Activated T-helper 1 cell treated with anti-CD3 and anti-CD28 coated beads, Interleukin-12 subunit alpha, Interleukin-12 subunit beta, Interleukin-2, Interleukin-4 antibody, amounts not matched to agents 30 ng/mL and 10 ng/mL and 1 ng/mL, durations not matched to agents 14 hours and 24 hours and 36 hours (primary cell): Measurements from ENCODE around the gene UBE4A. TPM values are rescaled to one million over a fixed set of nuclear protein-coding genes. Genes with fewer than 3 reads are reported as not detected.

Source experiments
- DNase-seq: peaks from one replicate; pipeline ENCODE4 v3.0.0; 2021; ENCODE audit warnings: low spot score
- H3K27ac Mint-ChIP-seq: one replicate; pipeline ENCODE4 v1.8.0; 2021; ENCODE audit warnings: mild to moderate bottlenecking, mixed read lengths
- H3K27me3 Mint-ChIP-seq: one replicate; pipeline ENCODE4 v1.8.0; 2022; ENCODE audit warnings: mild to moderate bottlenecking, moderate library complexity, mixed read lengths; ENCODE audit not compliant: insufficient read depth
- H3K36me3 Mint-ChIP-seq: one replicate; pipeline ENCODE4 v1.8.0; 2021; ENCODE audit warnings: low read depth, mixed read lengths
- H3K4me1 Mint-ChIP-seq: one replicate; pipeline ENCODE4 v1.8.0; 2021; ENCODE audit warnings: low read depth, mixed read lengths
- H3K4me3 Mint-ChIP-seq: one replicate; pipeline ENCODE4 v1.8.0; 2021; ENCODE audit warnings: mild to moderate bottlenecking, moderate library complexity, mixed read lengths
- H3K9me3 Mint-ChIP-seq: one replicate; pipeline ENCODE4 v1.8.0; 2021; ENCODE audit warnings: mixed read lengths
- intact Hi-C: fragments of 100-400 bp; cut with micrococcal nuclease; formaldehyde crosslinking; loops from one replicate; pipeline ENCODE4 v1.15.1; 2024
- total RNA-seq: library from RNA; stranded (reverse); gene quantifications from 2 replicates; pipeline ENCODE4 v1.2.3, GENCODE V29; 2022

UBE4A gene
- total RNA-seq, 1 donor from 2014 or later, result 44.1 TPM

- H3K4me1 Mint-ChIP-seq, result peaks cover 47% of the 10 kb centered on the region
- H3K36me3 Mint-ChIP-seq, result peaks cover 25% of the 10 kb centered on the region
- H3K9me3 Mint-ChIP-seq, result no peaks in the 10 kb centered on the region
- no peak overlapping the region for H3K27ac Mint-ChIP-seq
- DNase-seq, result no peak
- intact Hi-C loops, result no loop called here
- H3K27me3 Mint-ChIP-seq, result no peaks in the 10 kb centered on the region
- H3K4me3 Mint-ChIP-seq, result no peak overlapping the region
These were observed 37.9 kb upstream of the UBE4A start for GRCh38 chr11:118321386-118322082.

GRCh38 chr11:118322721-118323120, 36.7 kb upstream of the UBE4A start:
- Mint-ChIP-seq H3K27ac (no peak overlapping the region), H3K27me3 (no peaks in the 10 kb centered on the region), H3K36me3 (peaks cover 20% of the 10 kb centered on the region), H3K4me3 (no peak overlapping the region), H3K9me3 (no peaks in the 10 kb centered on the region), H3K4me1 (peaks cover 37% of the 10 kb centered on the region)
- DNase-seq, result no peak
- intact Hi-C loops, result no loop called here

- no peak overlapping the region for H3K27ac Mint-ChIP-seq
- H3K9me3 Mint-ChIP-seq, result no peaks in the 10 kb centered on the region
- H3K4me1 Mint-ChIP-seq, result peaks cover 13% of the 10 kb centered on the region
- no peak for DNase-seq
- intact Hi-C loops, result no loop called here
- H3K36me3 Mint-ChIP-seq, result peaks cover 14% of the 10 kb centered on the region
- H3K27me3 Mint-ChIP-seq, result peaks cover 3% of the 10 kb centered on the region
- H3K4me3 Mint-ChIP-seq, result no peak overlapping the region
These were observed 34.1 kb upstream of the UBE4A start for GRCh38 chr11:118325283-118325682.

- no peak overlapping the region for H3K27ac Mint-ChIP-seq
- no peaks in the 10 kb centered on the region for H3K4me1 Mint-ChIP-seq
- peaks cover 3% of the 10 kb centered on the region for H3K27me3 Mint-ChIP-seq
- no peak for DNase-seq
- peaks cover 9% of the 10 kb centered on the region for H3K36me3 Mint-ChIP-seq
- H3K4me3 Mint-ChIP-seq, result no peak overlapping the region
- intact Hi-C loops, result no loop called here
- no peaks in the 10 kb centered on the region for H3K9me3 Mint-ChIP-seq
These were observed 30.7 kb upstream of the UBE4A start for GRCh38 chr11:118328745-118329144.

- Mint-ChIP-seq H3K36me3 (peaks cover 22% of the 10 kb centered on the region), H3K27me3 (no peaks in the 10 kb centered on the region), H3K4me3 (peak overlapping the region; percentile 65), H3K9me3 (no peaks in the 10 kb centered on the region), H3K27ac (peak overlapping the region; percentile 66), H3K4me1 (peaks cover 40% of the 10 kb centered on the region)
- no peak for DNase-seq
- intact Hi-C loops, result no loop called here
These were observed 24.7 kb upstream of the UBE4A start for GRCh38 chr11:118334745-118335144.

GRCh38 chr11:118338637-118339061, 20.8 kb upstream of the UBE4A start:
- peak overlapping the region; percentile 99 for H3K27ac Mint-ChIP-seq
- H3K9me3 Mint-ChIP-seq, result no peaks in the 10 kb centered on the region
- peak; percentile 86 for DNase-seq
- intact Hi-C loops, result loop anchor here (1.0 kb wide), 2 partner anchors 86 to 97 kb away; partner anchors contain the start of gene MPZL3
- no peaks in the 10 kb centered on the region for H3K27me3 Mint-ChIP-seq
- peak overlapping the region; percentile 90 for H3K4me3 Mint-ChIP-seq
- H3K36me3 Mint-ChIP-seq, result peaks cover 42% of the 10 kb centered on the region
- H3K4me1 Mint-ChIP-seq, result peaks cover 68% of the 10 kb centered on the region

GRCh38 chr11:118339281-118339961, 20.0 kb upstream of the UBE4A start:
- Mint-ChIP-seq H3K9me3 (no peaks in the 10 kb centered on the region), H3K27ac (peak overlapping the region; percentile 99), H3K4me3 (peak overlapping the region; percentile 90), H3K27me3 (no peaks in the 10 kb centered on the region), H3K36me3 (peaks cover 42% of the 10 kb centered on the region), H3K4me1 (peaks cover 70% of the 10 kb centered on the region)
- DNase-seq, result no peak
- intact Hi-C loops, result no loop called here

- Mint-ChIP-seq H3K27me3 (no peaks in the 10 kb centered on the region), H3K4me3 (peak overlapping the region; percentile 90), H3K36me3 (peaks cover 44% of the 10 kb centered on the region), H3K4me1 (peaks cover 68% of the 10 kb centered on the region), H3K9me3 (no peaks in the 10 kb centered on the region), H3K27ac (peak overlapping the region; percentile 99)
- intact Hi-C loops, result loop anchor here (5.0 kb wide), 1 partner anchor 193 kb away; no protein-coding TSS in a partner anchor
- DNase-seq, result no peak
These were observed 19.0 kb upstream of the UBE4A start for GRCh38 chr11:118340449-118340848.

- no peaks in the 10 kb centered on the region for H3K9me3 Mint-ChIP-seq
- peaks cover 48% of the 10 kb centered on the region for H3K36me3 Mint-ChIP-seq
- intact Hi-C loops, result loop anchor here (5.0 kb wide), 1 partner anchor 194 kb away; no protein-coding TSS in a partner anchor
- DNase-seq, result no peak
- H3K4me3 Mint-ChIP-seq, result peak overlapping the region; percentile 90
- H3K4me1 Mint-ChIP-seq, result peaks cover 72% of the 10 kb centered on the region
- no peaks in the 10 kb centered on the region for H3K27me3 Mint-ChIP-seq
- peak overlapping the region; percentile 86 for H3K27ac Mint-ChIP-seq
These were observed 18.1 kb upstream of the UBE4A start for GRCh38 chr11:118341261-118341660.

- no peaks in the 10 kb centered on the region for H3K9me3 Mint-ChIP-seq
- no peak for DNase-seq
- no peaks in the 10 kb centered on the region for H3K27me3 Mint-ChIP-seq
- peak overlapping the region; percentile 90 for H3K4me3 Mint-ChIP-seq
- peak overlapping the region; percentile 86 for H3K27ac Mint-ChIP-seq
- intact Hi-C loops, result loop anchor here (1.0 to 5.0 kb wide), 4 partner anchors 11 to 195 kb away; partner anchors contain the start of gene KMT2A
- peaks cover 74% of the 10 kb centered on the region for H3K4me1 Mint-ChIP-seq
- peaks cover 46% of the 10 kb centered on the region for H3K36me3 Mint-ChIP-seq
These were observed 17.4 kb upstream of the UBE4A start for GRCh38 chr11:118341815-118342489.

GRCh38 chr11:118342503-118343161, 16.8 kb upstream of the UBE4A start, which contains the start of gene CD3D:
TSS of gene CD3D (minus strand) at chr11:118342705. CDS start at chr11:118342607, 98 bp downstream.
- intact Hi-C loops, result loop anchor here (1.0 to 5.0 kb wide), 4 partner anchors 11 to 195 kb away; partner anchors contain the start of gene KMT2A
- H3K4me1 Mint-ChIP-seq, result peaks cover 79% of the 10 kb centered on the region
- DNase-seq, result peak; percentile 63
- H3K27ac Mint-ChIP-seq, result peak within 1 kb of the TSS; percentile 86
- no peaks in the 10 kb centered on the region for H3K9me3 Mint-ChIP-seq
- peak within 1 kb of the TSS; percentile 90 for H3K4me3 Mint-ChIP-seq
- H3K27me3 Mint-ChIP-seq, result no peaks in the 10 kb centered on the region
- H3K36me3 Mint-ChIP-seq, result peaks cover 48% of the 10 kb centered on the region

- H3K9me3 Mint-ChIP-seq, result no peaks in the 10 kb centered on the region
- peaks cover 82% of the 10 kb centered on the region for H3K4me1 Mint-ChIP-seq
- no peaks in the 10 kb centered on the region for H3K27me3 Mint-ChIP-seq
These were observed 16.2 kb upstream of the UBE4A start for GRCh38 chr11:118343248-118343647.

More at GRCh38 chr11:118343248-118343647, 16.2 kb upstream of the UBE4A start:
- DNase-seq, result no peak
- H3K27ac Mint-ChIP-seq, result peak overlapping the region; percentile 86
- H3K4me3 Mint-ChIP-seq, result peak overlapping the region; percentile 90
- intact Hi-C loops, result loop anchor here (2.0 to 5.0 kb wide), 2 partner anchors 94 to 196 kb away; partner anchors contain the start of gene KMT2A
- peaks cover 48% of the 10 kb centered on the region for H3K36me3 Mint-ChIP-seq
